COR-L47 (cell line): ENCODE data around the gene LRRTM3.

Experiments
- DNase-seq: peaks from one replicate; lab custom pipeline; 2025; lab: John Stamatoyannopoulos, UW

Gene LRRTM3

DNA sequence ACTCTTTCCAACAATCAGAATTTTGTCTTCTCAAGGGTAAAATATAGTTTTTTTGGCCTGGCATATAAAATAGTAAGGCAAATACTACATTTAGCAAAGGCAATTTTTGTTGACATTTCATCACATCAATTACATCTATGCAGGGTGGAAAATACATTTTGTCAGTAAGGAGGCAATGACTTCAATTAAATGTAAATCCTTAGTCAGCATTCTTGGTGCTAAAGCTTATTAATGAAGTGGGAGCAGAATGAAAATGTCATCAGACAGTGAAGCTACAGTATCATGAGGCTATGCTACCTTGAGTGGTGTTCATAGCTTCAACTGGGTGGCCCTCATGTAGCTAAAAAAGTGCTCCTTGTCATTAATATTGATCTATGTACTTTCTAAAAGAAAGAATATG, 8.9 kb downstream of the LRRTM3 start:
- no peak for DNase-seq

DNA sequence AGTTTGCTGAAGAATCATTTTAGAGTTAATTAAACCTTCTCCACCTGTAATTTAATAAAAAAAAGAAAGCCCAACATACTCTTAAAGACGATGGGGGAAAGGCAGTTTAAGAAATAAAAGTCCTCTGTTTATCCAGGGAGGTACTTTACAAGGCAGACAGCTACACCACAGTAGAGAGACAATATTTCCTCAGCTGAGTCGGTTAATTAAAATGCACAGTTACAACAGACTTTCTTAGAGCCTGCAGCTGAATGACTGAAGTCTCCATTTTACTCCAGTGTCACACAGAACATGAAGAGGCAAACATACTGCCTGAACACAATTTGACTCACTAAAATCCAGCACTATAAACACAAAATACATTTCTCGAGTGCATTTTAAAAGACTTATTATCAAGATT, 15.1 kb downstream of the LRRTM3 start:
- DNase-seq: no peak

DNA sequence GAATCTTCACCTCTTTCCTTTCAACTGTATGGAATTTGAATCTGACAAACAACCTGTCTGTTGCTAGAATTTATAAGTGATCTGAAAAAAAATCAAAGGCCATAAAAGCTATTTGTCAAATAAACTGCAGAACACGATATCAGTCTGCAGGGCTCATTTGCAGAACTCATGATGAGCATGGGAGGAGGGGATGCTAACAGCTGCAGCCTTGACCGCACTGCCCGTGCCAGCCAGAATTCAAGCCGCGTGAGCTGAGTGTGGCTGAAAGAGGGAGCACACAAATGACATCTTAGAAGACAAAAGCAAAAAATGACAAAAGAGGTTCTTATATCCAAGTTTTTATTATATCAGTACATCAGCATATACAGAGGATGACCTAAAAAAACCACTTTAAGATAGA, 15.7 kb downstream of the LRRTM3 start:
- no peak for DNase-seq

DNA sequence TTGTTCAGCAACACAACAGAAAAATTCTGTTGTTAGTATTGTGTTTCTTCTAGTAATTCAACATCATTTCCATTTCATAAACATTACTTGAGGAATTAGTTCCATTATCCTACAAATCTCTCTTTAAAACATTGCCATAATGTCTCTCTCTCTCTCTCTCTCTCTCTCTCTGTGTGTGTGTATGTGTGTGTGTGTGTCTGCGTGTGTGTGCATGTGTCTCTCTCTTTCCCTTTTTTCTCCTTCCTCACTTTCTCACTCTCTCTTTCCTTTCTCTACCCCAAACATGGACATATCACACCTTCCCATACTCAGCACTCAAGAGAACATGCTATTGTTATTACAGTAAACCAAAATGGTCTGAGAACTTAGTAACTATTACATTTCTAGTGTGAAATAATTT, 16.6 kb downstream of the LRRTM3 start:
- DNase-seq: no peak

DNA sequence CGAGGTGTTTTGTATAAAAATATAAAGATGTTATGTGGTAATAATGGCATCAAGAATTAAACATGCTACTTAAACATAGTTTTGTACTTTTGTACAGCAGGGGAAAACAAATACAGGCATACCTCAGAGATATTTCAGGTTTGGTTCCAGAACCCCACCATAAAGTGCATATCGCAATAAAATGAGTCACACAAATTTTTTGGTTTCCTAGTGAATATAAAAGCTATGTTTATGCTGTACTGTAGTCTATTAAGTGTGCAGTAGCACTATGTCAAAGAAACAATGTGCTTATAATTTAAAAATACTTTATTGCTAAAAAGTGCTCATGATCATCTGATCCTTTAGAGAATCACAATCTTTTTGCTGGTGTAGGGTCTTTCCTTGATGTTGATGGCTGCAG, 17.8 kb downstream of the LRRTM3 start:
- DNase-seq: no peak

DNA sequence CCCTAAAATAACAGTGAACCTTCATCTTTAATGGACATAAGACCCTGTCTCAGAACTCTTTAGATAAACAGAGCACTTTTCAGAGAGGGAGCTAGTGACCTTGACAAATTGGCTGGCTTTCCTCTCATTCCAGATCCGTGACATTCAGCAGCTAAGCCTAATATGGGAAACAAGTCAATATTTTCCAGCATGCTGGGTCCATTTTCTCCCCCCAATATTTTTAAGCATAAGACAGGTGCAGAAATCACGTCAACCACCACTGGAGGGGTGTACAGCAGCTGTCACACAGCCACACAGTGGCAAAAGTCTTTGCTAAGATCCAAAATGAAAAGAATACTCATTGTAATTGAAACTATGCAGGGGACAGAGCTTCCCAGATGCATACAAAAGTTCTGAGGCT, 26.1 kb downstream of the LRRTM3 start:
- no peak for DNase-seq

DNA sequence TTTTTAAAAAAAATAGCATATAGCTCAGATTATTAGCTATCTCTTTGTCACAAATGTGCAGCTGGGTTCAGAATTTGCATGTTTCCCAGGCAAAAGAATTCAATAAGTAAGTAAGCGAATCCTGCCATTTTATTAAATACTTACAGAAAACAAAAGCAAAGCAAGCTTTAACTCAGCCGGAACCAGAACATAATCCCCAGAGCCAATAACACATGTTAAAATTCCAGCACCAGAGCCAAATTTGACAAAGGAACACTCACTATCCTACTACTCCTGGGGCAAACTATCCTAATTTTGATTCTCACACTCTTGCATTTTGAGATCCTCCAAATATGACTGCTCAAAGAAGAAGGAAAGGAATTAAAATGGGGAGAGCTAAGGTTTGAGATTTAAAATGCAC, 32.6 kb downstream of the LRRTM3 start:
- DNase-seq: no peak

DNA sequence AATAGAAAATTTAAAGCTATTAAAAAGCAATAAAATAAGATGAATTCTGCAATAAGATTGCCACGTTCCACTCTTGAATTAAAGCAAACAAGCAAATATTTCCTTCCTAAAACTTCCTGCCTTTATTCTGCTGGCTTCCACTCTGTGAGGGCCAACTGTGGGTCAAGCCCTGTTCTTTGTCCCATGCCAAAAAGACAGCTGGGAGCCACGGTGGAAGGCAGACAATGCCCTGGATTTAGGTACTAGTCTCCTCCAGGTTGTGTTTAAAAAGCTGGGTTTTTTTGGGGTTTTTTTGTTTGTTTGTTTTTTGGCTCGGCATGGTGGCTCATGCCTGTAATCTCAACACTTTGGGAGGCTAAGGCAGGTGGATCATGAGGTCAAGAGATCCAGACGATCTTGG, 39.1 kb downstream of the LRRTM3 start:
- DNase-seq: no peak

DNA sequence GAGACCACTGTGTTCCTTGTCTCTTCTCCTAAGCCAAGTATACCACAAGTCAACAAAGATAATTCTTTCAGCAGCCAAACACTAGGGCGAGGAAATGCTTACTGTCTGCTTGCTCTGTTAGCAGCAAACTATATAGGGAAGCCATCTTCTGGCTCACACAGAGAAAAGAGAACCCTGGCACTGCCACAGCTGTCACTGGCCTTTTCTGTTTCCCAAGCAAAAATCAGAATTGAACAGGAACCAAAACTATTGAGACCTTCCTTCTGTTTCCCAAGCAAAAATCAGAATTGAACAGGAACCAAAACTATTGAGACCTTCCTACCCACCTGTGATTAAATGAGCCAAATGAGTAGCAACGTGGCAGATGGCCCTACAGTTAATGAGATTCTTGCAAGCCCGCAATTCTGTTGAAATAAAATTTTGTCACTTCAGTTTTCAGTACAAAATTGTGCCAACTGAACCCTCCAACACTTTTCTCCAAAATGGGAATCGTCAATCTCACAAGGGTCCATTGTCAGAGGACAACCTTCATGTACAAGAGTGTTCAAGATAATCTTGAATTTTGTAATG, 54.5 kb downstream of the LRRTM3 start:
- no peak for DNase-seq

DNA sequence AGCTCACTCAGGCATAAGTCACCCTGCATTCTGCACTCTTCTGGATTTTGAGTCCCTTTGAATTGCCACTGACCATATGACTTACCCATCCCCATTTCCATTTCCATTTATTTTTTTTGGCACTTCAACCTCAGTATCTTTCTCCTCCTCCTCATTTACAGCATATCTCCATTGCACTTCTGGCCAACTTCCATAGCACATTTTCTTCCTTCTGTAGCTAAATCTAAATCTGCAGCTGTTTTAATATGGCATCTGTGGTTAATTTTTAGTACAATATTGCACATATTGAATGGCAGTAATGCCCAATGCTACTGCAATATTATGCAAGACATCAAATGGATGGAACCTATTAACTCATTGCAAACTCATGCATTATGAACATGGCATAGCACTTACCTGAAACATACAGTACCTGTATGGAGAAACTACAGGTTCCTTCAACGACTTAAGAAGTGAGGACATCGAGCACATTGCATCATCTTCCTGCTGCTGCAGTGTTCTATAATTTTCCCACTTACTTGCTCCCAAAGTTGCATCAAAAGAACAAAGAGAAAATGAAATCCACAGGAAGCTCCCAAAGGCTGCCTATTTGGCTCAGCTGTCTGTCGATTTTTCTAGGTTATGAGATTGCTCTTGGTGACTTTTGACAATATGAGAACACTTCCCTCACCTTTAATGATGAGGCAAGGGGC, 55.7 kb downstream of the LRRTM3 start:
- no peak for DNase-seq

DNA sequence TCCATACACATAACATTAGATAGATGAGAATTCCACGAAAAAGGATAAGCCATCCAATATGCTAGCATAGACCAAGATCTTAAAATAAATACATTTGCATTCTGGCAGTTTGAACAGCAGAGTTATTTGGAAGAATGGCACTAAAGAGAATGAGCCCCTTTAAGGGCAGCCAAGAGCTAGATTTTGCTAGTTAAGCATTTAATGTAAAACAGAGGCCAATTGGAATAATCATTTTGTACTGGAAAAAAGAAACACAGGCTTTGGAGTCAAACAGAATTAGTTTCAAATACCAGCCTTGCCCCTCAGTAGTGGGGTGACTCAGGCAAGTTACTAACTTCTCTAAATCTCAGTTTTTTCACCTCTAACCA, 56.2 kb downstream of the LRRTM3 start:
- DNase-seq: no peak

DNA sequence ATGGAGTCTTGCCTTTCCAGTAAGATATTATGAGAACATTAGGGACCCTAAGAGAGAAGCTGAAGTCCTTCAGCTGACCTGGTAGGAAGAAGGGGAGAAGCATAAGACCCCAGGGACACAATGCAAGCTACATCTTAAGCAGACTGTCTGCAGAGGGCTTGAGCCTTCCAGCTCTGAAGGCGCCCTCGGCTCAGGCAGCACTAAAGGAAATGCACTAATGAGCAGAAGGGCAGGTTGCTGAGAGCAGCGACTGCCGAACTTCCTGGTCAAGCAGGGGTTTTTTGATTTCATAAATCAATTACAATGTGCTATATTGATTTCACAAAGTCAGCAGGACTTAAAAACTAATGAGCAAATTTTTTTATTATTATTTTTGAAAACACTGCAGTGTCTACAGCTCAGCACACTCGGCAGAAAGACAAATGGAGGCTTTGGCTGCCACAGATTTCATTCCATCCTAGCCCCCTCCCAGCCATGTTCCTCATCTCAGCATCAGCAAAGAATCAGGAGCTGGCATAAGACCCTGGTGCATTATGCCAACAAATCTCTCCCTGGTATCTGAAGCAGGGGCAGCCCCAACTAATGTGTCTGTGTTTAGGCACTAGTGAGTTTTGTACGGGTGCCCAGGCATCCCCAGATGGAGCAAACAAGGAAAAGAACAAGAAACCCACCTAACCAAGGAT, 57.1 kb downstream of the LRRTM3 start:
- no peak for DNase-seq

DNA sequence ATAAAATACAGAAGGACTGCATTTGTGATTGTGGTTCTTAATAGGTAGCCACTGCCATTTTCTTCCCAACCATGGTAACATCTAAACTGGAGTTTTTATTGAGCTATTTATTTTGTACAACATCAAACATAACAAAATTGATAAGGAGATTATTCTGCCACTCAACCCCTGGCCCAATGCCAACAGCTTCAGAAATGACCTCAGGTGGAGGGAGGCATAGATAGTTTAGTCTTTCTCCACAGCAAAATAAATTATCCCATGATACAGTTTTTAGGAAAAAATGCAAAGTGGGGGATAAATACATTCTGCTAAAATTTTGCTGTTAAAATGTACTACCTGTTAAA, 57.6 kb downstream of the LRRTM3 start:
- DNase-seq: no peak

DNA sequence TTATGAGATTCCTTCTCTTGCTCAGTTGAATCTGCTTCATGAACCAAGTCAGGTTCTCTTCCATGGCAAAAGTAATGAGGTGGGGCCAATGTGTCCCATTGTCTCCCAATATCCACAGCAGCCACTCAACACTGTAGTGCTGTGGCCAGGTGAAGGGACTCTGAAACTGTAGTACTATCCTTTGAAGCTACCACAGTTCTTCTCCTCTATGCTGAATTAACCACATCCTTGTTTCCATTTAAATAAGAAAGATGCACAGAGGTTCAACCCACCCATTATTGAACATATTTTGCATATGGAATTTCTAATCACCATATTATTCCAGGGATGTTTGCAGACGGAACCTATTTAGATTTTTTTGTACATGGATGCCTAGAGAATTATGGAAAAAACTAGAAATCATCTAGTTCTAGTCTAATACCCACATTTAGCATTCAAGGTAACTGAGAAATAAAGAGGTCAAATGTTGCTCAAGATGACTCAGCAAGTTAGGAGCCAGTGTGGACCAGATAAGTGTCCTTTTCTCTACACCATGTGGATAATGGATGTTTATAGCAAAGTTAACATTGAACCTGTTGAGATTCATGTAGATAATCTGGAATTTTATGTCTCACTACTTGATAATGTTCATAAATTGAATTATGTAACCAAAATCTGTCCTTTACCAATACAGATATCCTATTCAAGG, 64.5 kb downstream of the LRRTM3 start:
- DNase-seq: no peak

DNA sequence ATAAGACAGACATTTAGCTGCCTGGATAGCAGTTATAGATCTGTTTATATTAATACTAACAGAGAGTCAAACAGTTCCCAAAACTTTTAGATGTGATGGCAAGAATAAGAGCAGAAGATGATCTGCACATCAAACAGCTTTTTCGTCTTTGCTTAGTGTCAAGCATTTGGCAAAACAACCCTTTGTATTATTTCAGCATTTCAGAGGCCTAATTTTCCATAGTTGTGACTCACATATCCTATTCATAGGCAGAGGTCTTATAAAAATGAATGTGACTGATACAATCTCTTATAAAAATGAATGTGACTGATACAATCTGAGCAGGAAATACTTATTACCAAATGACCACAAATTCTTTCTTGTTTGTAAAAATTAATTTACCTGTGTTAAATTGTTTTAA, 71.2 kb downstream of the LRRTM3 start:
- DNase-seq: no peak

DNA sequence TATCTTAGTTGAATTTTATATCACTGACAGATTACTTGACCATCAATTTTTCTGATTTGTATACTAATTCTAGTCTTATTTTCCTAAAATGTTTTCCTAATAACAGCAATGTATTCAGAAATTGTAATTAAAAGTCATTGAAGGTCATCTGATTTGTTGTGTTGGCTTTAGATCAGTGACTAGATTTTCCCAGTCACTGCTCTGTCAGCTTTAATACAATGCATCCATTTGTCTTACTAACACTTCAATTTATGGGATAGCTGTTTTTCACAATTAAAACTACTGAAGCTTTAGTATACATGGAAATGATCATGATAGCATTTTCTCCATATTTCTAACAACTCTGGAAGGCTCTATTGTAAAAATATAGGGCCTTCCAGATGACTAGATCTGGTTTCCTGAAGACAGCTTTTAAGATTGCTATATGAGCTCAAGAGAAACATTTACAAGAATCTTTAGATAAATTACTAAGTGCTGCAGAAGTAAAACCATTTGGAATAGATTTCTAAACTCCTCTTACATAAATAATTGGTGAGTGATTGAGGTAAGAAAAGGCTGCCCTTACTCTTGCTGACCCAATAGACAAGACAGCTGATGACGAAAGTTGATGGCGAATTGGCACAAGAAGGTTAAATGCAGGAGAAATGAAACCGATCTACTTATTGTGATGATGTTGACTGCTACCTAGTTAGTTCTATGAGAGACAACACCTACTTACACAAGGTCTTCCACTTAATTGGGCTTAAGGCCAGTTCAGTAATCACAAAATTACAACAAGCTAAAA, 74.1 kb downstream of the LRRTM3 start:
- DNase-seq: no peak

DNA sequence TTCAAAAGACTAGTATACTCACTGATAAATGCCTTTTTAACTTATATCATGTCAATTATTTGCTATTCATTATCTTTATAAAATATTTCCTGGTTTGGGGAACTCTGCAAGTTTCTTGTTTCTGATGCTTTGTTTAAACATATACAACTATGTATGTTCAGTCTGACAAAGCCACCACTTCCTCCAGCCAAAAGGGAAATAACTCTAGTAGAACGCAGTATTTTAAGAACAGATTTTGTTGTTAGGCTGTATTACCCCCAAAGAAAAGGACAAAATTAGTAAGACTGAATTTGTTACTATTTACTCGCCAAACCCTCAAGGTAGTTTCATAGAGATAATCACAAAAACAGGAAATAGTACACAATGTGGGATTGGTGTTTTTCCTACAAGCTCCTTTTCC, 78.9 kb downstream of the LRRTM3 start:
- DNase-seq: no peak

DNA sequence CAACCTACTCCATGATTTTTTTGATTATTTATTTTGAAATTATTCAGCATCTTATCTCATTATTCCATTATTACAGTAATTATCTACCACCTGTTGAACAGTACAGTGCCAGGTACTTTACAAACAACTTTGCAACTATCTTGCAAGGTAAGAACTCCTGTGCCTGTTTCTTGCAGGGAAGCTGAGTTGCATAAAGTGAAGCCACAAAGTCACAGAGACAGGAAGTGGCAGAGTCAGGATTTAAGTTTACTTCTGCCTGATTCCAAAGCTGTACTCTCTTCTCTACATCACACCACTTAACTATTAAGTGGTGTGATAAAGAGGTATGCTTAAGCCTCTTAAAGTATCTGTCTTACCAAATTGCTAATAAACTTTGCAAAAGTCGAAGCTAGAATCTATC, 80.1 kb downstream of the LRRTM3 start:
- no peak for DNase-seq

DNA sequence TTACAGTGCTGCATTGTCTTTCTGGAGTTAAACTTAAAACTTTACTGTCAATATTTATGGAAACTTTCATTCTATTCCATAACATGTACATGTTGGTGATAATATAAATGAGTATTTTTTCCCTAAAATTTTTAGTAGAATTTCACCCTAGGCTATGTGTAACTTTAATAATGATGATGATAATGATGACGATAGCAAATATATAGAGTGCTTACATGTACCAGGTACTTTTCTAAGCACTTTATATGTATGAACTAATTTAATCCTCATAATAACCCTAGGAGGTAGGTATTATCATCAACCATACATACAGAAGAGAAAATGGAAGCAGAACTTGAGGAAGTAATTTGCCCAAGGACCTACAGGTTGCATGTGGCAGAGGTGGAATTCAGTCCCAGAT, 85.6 kb downstream of the LRRTM3 start:
- DNase-seq: no peak

DNA sequence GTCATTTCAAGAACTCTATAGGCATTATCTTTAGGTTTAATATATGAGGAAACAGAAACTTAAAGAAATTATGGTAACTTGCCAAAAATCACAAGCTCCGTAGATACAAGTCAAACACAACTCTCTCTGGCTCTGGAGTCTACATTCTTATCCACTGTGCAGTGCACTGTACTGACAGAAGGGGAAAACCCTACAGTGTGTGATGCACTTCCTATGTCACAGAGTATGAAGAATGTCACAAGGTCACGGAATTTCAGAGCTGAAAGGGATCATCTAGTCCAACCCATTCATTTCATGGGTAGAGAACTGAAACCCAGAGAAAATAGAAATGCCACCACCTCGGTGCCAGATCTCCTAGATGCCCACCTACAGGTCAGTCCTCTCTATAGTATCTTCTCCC, 86.1 kb downstream of the LRRTM3 start:
- DNase-seq: no peak

DNA sequence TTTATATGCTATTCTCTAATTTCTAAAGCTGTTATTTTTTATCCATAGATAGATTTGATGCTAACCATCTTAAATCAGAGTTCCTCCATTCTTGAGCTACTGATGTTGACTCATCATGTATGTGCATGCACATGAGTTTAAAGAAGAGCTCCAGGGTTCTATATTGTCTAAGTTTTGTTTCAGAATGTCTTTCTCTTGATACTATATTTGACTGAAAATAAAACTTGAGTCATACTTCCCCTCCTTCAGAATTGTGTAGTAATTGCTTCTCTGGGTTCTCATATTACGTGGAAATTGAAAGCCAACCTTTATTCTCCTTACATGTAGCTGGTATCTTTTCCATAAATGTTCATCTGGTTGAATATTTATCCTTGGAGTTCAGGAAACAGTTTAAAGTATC, 89.4 kb downstream of the LRRTM3 start:
- DNase-seq: no peak

DNA sequence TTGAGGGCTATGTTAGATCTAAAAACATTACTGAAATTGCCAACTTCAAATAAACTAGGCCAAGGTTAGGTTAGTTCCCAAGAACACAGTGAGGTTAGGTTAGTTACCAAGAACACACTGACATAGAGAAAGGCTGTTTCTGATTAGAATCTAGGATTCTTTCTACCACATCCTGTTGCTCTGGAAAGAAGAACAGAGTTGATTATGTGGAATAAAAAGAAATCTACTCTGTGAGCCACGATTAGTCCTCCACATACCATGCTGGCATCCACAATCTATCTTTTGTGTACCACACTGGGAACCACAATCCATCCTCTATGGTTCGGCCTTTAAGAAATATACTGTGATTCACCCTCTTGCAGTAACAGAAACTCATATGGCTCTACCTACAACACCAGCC, 91.4 kb downstream of the LRRTM3 start:
- no peak for DNase-seq

DNA sequence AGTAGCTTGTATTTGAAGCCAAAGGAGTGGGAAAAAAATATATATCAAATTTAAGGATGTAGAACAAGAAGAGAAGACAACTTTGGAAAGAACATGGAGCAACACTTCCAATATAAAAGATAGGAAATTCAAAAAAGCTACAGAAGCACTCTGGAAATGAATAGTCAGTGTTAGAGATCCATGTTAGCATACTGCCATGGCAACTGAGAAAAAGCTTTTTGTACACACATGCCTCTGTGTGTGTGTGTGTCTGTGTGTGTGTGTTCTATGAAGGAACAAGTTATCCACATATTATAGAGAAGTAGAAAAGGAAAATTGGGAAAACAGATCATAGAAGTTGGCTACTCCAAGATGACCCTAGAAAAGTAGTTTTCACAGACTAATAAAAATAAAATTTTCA, 96.3 kb downstream of the LRRTM3 start:
- no peak for DNase-seq
